GM21737 (cell line): ENCODE data around the gene ZFAND2B.
"Not testable (repeated sequence)": the region's sequence is repeated elsewhere in the genome, so short reads cannot be mapped to it uniquely, and the experiment has no call there.

ENCODE experiments used
- ATAC-seq: cut with Tn5 transposase; IDR thresholded peaks from one replicate; pipeline ENCODE4 v1.9.1; 2021; ENCODE audit warnings: mild to moderate bottlenecking, moderate library complexity; ENCODE audit not compliant: unreplicated experiment

ZFAND2B gene

DNA sequence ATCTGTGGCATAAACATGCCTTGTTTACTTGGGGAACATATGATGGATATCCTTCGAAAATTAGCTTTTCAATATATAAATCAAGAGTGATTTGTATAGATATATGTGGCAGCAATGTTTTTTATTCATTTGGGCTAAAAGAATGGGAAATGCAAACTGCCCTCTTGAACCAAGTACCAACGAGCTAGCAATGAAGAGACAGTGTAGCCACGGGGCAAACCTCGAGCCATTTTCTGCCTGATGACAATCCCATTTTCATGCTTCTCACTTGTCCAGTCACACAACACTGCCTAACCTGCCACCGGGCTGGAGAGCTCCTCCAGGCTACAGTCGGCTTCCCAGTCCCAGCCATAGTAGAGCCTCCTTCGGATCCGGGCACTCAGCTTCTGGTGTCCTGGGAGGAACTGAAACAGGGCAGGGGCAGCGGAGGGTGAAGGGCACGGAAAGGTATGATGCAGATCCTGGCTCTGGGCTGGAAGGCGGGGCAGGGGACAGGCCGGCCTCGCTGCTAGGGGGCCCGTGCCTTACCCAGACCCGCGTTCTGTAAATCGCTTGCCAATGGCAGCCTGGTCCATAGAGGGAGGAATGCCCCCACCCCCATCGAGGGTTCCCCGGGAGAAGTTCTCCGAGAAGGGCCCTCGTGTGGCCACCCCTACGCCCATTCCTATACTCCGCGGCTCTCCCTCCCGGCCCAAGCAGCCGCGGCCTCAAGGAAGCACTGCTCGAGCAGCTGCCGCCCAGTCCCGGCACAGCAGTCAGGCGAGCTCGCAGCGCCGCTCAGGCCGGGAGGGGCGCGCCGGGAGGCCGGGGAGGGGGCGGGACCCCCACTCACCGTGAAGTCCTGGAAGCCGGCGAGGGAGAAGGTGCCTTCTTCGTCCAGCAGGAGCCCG is 30.4 kb upstream of the ZFAND2B start:
- peak; percentile 26 for ATAC-seq

DNA sequence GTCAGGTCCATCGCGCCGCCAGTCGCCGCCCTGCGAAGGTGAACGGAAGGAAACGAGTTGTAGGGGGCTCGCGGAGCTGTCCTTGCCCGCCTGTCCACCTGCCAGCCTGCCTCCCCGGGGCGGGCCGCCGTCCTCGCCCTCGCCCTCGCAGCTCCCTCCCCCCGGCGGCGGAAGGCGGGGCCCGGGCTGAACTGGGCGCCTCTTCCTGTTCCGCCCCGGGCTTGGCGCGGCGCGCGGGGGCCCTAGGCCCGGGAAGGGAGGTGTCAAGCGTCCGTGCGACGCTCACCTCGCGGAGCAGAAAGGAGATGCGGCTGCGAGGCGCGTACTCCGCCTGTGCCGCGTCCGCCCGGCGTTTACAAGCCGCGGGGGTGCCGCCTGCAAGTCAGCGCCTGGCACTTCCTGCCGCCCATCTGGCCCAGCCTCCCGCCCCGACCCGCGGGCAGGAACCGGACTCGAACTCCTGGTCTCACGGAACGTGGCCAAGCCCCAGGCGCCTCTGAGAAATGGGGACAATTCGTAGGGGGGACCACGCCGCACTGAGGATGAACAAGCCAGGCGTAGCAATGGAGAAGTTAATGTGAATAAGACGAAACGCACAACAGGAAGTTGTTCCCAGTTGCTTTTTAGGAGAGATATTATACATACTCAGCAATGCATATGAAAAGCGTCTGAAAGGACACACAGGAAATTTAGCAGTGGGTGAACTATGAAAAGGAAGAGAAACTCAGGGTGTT is 29.6 kb upstream of the ZFAND2B start, which contains the start of gene CNPPD1:
CNPPD1 (minus strand) TSS at position 108 of the 734 bp plus-strand sequence; CDS start at position 11, 97 bp downstream.
- peak; percentile 61 for ATAC-seq

- peak; percentile 39 for ATAC-seq
Observed at GRCh38 chr2:219177552-219178376, 28.8 kb upstream of the ZFAND2B start, which contains the start of gene RETREG2. Gene RETREG2, plus strand, starts transcription at chr2:219178275. Its CDS starts 78 bp downstream, at chr2:219178353.

GRCh38 chr2:219178377-219179175 is 28.0 kb upstream of the ZFAND2B start:
- peak; percentile 13 for ATAC-seq

- ATAC-seq, result no peak
Observed at GRCh38 chr2:219179601-219180465, 26.7 kb upstream of the ZFAND2B start.

DNA sequence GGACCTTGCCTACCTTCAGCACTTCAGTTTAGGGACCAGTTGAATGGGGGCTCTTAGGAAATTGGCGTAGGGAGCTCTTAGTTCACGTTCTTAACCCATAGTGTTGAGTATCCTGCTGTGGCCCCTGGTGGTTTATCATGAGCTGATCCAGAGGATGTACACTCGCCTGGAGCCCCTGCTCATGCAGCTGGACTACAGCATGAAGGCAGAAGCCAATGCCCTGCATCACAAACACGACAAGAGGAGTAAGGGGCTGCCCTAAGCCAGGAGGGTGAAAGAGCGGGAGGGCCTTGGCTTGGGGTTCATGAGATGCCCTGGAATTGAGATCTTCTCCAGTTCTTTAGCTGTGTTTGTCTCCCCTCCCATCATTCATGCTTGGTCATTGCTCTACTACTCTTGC is 25.6 kb upstream of the ZFAND2B start:
- no peak for ATAC-seq

- ATAC-seq, result no peak
Observed at GRCh38 chr2:219181531-219181930, 25.1 kb upstream of the ZFAND2B start.

DNA sequence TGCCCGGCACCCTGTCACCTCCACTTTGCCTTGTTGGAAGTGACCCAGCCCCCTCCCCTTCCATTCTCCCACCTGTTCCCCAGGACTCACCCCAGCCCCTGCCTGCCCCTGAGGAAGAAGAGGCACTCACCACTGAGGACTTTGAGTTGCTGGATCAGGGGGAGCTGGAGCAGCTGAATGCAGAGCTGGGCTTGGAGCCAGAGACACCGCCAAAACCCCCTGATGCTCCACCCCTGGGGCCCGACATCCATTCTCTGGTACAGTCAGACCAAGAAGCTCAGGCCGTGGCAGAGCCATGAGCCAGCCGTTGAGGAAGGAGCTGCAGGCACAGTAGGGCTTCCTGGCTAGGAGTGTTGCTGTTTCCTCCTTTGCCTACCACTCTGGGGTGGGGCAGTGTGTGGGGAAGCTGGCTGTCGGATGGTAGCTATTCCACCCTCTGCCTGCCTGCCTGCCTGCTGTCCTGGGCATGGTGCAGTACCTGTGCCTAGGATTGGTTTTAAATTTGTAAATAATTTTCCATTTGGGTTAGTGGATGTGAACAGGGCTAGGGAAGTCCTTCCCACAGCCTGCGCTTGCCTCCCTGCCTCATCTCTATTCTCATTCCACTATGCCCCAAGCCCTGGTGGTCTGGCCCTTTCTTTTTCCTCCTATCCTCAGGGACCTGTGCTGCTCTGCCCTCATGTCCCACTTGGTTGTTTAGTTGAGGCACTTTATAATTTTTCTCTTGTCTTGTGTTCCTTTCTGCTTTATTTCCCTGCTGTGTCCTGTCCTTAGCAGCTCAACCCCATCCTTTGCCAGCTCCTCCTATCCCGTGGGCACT is 24.0 kb upstream of the ZFAND2B start:
- no peak for ATAC-seq

DNA sequence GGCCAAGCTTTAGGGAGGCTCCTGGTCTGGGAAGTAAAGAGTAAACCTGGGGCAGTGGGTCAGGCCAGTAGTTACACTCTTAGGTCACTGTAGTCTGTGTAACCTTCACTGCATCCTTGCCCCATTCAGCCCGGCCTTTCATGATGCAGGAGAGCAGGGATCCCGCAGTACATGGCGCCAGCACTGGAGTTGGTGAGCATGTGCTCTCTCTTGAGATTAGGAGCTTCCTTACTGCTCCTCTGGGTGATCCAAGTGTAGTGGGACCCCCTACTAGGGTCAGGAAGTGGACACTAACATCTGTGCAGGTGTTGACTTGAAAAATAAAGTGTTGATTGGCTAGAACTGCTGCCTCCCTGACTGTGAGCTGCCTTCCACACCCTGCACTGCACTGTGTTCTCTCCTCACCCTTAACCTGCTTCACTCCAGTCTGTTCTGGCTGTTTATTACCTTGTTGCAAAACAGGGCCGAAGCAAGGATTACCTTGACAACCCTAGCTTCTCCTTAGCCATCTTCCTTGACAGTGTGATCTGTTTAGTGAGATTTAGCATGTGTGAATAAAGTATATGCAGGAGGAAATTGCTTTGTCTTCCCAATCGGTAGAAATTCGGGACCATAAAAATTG is 23.3 kb upstream of the ZFAND2B start:
- ATAC-seq, result no peak

GRCh38 chr2:219184121-219184520 is 22.5 kb upstream of the ZFAND2B start:
- ATAC-seq, result no peak

DNA sequence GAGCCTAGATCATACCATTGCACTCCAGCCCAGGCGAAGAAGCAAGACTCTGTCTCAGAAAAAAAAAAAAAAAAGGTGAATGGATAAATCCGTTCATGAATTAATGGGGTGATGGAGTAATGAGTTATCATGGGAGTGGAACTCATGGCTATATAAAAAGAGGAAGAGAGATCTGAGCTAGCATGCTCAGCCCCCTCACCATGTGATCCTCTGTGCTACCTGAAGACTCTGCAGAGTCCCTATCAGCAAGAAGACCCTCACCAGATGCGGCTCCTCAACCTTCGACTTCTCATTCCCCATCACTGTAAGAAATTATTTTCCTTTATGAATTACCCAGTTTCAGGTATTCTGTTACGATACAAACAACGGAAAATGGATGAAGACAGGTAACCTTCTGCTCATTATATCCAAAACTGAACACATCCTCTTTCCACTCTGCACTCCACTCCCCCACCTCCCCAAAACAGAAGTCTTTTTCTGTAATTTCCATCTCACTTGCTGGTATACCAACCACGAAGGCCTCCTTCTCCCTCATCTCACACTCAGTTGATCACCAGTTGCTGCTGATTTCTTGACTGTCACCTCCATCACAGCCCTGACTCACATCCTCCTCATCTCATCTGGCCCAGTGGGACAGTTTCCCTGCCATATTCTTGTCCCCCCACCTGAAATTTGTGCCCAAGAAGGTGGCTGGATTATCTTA is 19.7 kb upstream of the ZFAND2B start:
- no peak for ATAC-seq

DNA sequence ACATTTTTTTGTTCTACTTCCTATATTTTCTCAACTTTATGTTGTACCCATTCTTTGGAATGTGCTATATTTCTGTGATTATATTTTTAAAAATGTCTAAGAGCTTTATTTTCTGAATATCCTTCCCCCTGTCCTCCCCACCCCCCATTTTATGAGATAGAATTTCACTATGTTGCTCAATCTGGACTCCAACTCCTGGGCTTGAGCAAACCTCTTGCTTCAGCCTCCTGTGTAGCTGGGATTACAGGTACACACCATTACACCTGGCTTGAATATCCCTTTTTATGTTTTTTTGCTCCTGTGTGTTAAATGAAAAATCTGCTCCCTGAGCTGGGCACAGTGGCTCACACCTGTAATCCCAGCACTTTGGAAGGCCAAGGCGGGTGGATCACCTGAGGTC is 9.2 kb upstream of the ZFAND2B start:
- ATAC-seq, result no peak

DNA sequence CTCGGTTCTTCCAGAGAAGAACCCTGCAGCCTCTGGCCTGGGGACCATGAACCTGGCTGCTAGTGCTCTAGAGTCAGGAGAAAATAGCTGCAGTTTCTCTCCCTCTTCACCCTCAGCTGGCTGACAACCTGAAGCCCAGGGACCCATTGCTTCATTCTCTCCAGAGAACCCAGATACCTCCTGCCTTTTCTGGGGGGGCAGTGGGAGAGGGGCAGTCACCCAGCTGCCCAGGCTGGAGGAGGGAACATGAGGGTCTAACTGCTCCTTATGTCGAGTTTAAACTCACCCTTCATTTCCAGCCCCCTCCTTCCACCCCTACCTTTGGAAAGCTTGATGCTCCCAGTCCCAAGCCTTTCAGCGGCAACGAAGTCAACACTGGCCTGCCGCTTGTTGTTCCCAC is 7.6 kb upstream of the ZFAND2B start:
- no peak for ATAC-seq

- no peak for ATAC-seq
Observed at GRCh38 chr2:219199470-219200211, 6.9 kb upstream of the ZFAND2B start.

- ATAC-seq, result not testable (repeated sequence)
Observed at GRCh38 chr2:219200502-219201326, 5.9 kb upstream of the ZFAND2B start.

GRCh38 chr2:219201331-219201730 is 5.3 kb upstream of the ZFAND2B start:
- not testable (repeated sequence) for ATAC-seq
